Chondrocyte (in vitro differentiated cells): Measurements from ENCODE around the gene CNNM3. TPM values are rescaled to one million over a fixed set of nuclear protein-coding genes. Genes with fewer than 3 reads are reported as not detected.

Experiments
- DNase-seq: peaks from one replicate; pipeline ENCODE4 v3.0.0; 2021; ENCODE audit warnings: mixed read lengths, low spot score
- H3K27ac Mint-ChIP-seq: one replicate; pipeline ENCODE4 v1.8.0; 2021; ENCODE audit warnings: mild to moderate bottlenecking, moderate library complexity, mixed read lengths; ENCODE audit not compliant: unreplicated experiment
- H3K27me3 Mint-ChIP-seq: 2 replicates; pipeline ENCODE4 v1.8.0; 2021; ENCODE audit warnings: low read depth, mixed read lengths
- H3K36me3 Mint-ChIP-seq: 2 replicates; pipeline ENCODE4 v1.8.0; 2021; ENCODE audit warnings: low read depth, mixed read lengths
- H3K4me1 Mint-ChIP-seq: 2 replicates; pipeline ENCODE4 v1.8.0; 2021; ENCODE audit warnings: low read depth, mild to moderate bottlenecking, mixed read lengths
- H3K4me3 Mint-ChIP-seq: one replicate; pipeline ENCODE4 v1.8.0; 2021; ENCODE audit warnings: mild to moderate bottlenecking, moderate library complexity, mixed read lengths; ENCODE audit not compliant: unreplicated experiment
- H3K9me3 Mint-ChIP-seq: 2 replicates; pipeline ENCODE4 v1.8.0; 2021; ENCODE audit warnings: low read depth, mixed read lengths
- total RNA-seq: library from RNA; stranded (reverse); gene quantifications from 3 replicates; pipeline ENCODE4 v1.2.1, GENCODE V29; 2021
- TF ChIP-seq, protein P1 (sequence below): fragments of 200-600 bp; sonication (generic); IDR thresholded peaks from 2 replicates; pipeline ENCODE4 v1.5.0; 2021; ENCODE audit warnings: antibody characterized with exemption, mild to moderate bottlenecking, moderate library complexity

The CNNM3 gene
- total RNA-seq, 1 donor from 2014 or later = 10.4 TPM

GRCh38 chr2:96868555-96869280 lies 52.6 kb downstream of the CNNM3 start:
- TF ChIP-seq, protein P1, sequence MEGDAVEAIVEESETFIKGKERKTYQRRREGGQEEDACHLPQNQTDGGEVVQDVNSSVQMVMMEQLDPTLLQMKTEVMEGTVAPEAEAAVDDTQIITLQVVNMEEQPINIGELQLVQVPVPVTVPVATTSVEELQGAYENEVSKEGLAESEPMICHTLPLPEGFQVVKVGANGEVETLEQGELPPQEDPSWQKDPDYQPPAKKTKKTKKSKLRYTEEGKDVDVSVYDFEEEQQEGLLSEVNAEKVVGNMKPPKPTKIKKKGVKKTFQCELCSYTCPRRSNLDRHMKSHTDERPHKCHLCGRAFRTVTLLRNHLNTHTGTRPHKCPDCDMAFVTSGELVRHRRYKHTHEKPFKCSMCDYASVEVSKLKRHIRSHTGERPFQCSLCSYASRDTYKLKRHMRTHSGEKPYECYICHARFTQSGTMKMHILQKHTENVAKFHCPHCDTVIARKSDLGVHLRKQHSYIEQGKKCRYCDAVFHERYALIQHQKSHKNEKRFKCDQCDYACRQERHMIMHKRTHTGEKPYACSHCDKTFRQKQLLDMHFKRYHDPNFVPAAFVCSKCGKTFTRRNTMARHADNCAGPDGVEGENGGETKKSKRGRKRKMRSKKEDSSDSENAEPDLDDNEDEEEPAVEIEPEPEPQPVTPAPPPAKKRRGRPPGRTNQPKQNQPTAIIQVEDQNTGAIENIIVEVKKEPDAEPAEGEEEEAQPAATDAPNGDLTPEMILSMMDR = peak; percentile 89
- H3K4me3 Mint-ChIP-seq = peak overlapping the region; percentile 86
- no peaks in the 10 kb centered on the region for H3K27me3 Mint-ChIP-seq
- H3K9me3 Mint-ChIP-seq = no peaks in the 10 kb centered on the region
- H3K4me1 Mint-ChIP-seq = peaks cover 24% of the 10 kb centered on the region
- peak overlapping the region; percentile 83 for H3K27ac Mint-ChIP-seq
- no peak for DNase-seq
- H3K36me3 Mint-ChIP-seq = peaks cover 8% of the 10 kb centered on the region

GRCh38 chr2:96869281-96869821 lies 53.3 kb downstream of the CNNM3 start:
- Mint-ChIP-seq H3K4me1 (peaks cover 24% of the 10 kb centered on the region), H3K27me3 (no peaks in the 10 kb centered on the region), H3K4me3 (peak overlapping the region; percentile 86), H3K9me3 (no peaks in the 10 kb centered on the region), H3K36me3 (peaks cover 8% of the 10 kb centered on the region), H3K27ac (no peak overlapping the region)
- TF ChIP-seq, protein P1 = peak; percentile 71
- no peak for DNase-seq

DNA sequence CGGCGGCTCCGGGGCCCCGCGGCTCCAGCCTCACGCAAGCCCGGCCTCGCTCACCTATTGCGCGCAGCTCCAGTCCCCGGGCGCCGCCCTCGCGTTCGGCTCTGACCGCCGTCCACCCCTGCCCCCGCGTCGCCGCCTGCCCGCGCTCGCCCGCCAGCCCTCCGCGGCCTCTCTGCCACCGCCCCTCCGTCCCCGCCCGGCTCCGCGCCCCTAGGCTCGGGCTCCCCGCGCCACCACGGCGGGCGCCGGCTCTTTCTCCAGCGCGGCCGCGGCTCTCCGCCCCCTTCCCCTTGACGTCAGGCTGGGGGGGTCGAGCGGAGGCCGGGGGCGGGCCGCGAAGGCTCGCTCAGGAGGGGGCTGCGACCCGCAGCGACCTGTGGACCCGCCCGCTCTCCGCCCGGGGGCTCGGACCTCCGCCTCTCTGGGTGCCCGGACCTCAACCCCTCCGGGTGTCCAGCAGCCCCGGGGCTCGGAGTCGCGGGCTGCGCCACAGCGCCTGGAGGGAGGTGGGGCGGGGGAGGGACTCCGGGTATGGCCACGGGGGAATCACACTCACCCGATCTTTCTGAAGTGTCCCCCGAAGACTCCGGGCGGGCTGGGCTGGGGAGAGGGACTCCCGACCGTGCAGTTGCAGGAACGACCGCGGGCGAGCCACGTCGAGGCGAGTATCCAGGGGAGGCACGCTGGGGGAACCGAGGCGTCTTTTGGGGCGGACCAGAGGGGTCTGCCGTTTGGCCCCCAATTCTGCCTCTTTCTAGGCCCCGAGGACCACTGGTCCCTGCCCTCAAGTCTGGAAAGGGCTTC lies 54.0 kb downstream of the CNNM3 start, which contains the start of gene SEMA4C:
Gene SEMA4C (minus strand): TSS at position 259 of the 804 bp plus-strand sequence. CDS start 2,194 bp downstream, outside the sequence.
- Mint-ChIP-seq H3K4me3 (peak within 1 kb of the TSS; percentile 86), H3K9me3 (no peaks in the 10 kb centered on the region), H3K36me3 (peaks cover 7% of the 10 kb centered on the region), H3K4me1 (peaks cover 24% of the 10 kb centered on the region), H3K27ac (no peak within 1 kb of the TSS), H3K27me3 (no peaks in the 10 kb centered on the region)
- TF ChIP-seq, protein P1 = no peak
- no peak for DNase-seq

GRCh38 chr2:96870626-96871255 lies 54.7 kb downstream of the CNNM3 start:
- Mint-ChIP-seq H3K9me3 (no peaks in the 10 kb centered on the region), H3K27me3 (no peaks in the 10 kb centered on the region), H3K4me3 (peak overlapping the region; percentile 62), H3K4me1 (peaks cover 26% of the 10 kb centered on the region), H3K36me3 (peaks cover 3% of the 10 kb centered on the region), H3K27ac (no peak overlapping the region)
- DNase-seq = no peak
- TF ChIP-seq, protein P1 = no peak
